Esophagus muscularis mucosa (tissue), 3 donors: ENCODE results near the gene CLK3.

Experiments used
- CTCF ChIP-seq, 3 experiments: fragments of 200-600 bp in 2 of 3; fragments of 450-650 bp in 1 of 3; sonication (generic) in 2 of 3; IDR thresholded peaks; one replicate each; pipeline ENCODE4 v1.5.1; 2017 to 2019; ENCODE audit warnings: antibody characterized with exemption in 3 of 3, mild to moderate bottlenecking in 2 of 3, moderate library complexity in 1 of 3
- POLR2A ChIP-seq: fragments of 450-650 bp; IDR thresholded peaks from one replicate; pipeline ENCODE4 v1.6.1; 2017; ENCODE audit warnings: antibody characterized with exemption, moderate library complexity, mild to moderate bottlenecking, low read depth
- POLR2AphosphoS5 ChIP-seq, 2 donors: sonication (generic); formaldehyde crosslinking; IDR thresholded peaks; one replicate each; pipeline ENCODE4 v1.6.1; 2017; ENCODE audit warnings: antibody characterized with exemption in 2 of 2

- no peak for TF ChIP-seq POLR2AphosphoS5 (IDR thresholded peaks at IDR 0.05)
- no peak for TF ChIP-seq CTCF (IDR thresholded peaks at IDR 0.05)
- TF ChIP-seq POLR2A = no peak
These were observed 12.1 kb downstream of the CLK3 start for GRCh38 chr15:74627766-74628165.
